GM12864 (cell line): ENCODE data around the gene PABPC3.

Experiments
- DNase-seq: peaks from one replicate; pipeline ENCODE4 v3.0.0-alpha.2; 2011; ENCODE audit warnings: low read depth
- H3K4me3 ChIP-seq: 2 replicates; pipeline ENCODE4 v1.5.1; 2011; ENCODE audit warnings: mild to moderate bottlenecking, low read depth, low read length, control low read depth
- CTCF ChIP-seq: IDR thresholded peaks from 2 replicates; pipeline ENCODE4 v1.5.1; 2011; ENCODE audit warnings: low read depth, mild to moderate bottlenecking, moderate library complexity, low read length, control low read depth, inconsistent platforms; ENCODE audit errors: missing control alignments

PABPC3 gene

GRCh38 chr13:25130944-25131343, 35.0 kb downstream of the PABPC3 start:
- DNase-seq, result no peak
- TF ChIP-seq CTCF, result no peak
- H3K4me3 ChIP-seq, result no peak overlapping the region

- H3K4me3 ChIP-seq, result no peak overlapping the region
- DNase-seq, result no peak
- TF ChIP-seq CTCF, result no peak
Observed at GRCh38 chr13:25131881-25132420, 36.0 kb downstream of the PABPC3 start.

- no peak for DNase-seq
- no peak for TF ChIP-seq CTCF
- no peak overlapping the region for H3K4me3 ChIP-seq
Observed at GRCh38 chr13:25132751-25133390, 36.9 kb downstream of the PABPC3 start.

- H3K4me3 ChIP-seq, result no peak overlapping the region
- TF ChIP-seq CTCF, result no peak
- no peak for DNase-seq
Observed at GRCh38 chr13:25135896-25136295, 40.0 kb downstream of the PABPC3 start.

- no peak overlapping the region for H3K4me3 ChIP-seq
- no peak for TF ChIP-seq CTCF
- DNase-seq, result no peak
Observed at GRCh38 chr13:25136880-25137787, 41.2 kb downstream of the PABPC3 start.

GRCh38 chr13:25137788-25138115, 41.8 kb downstream of the PABPC3 start:
- no peak for TF ChIP-seq CTCF
- DNase-seq, result no peak
- H3K4me3 ChIP-seq, result no peak overlapping the region
